PC-9 (cell line): ENCODE data around the gene FMR1NB. TPM values are rescaled to one million over a fixed set of nuclear protein-coding genes. Genes with fewer than 3 reads are reported as not detected.

Source experiments
- BruUV-seq: library from RNA; stranded (reverse); fragments of 400-500 nt; replicated peaks from 2 replicates; lab custom pipeline; 2021; lab: Mats Ljungman, UMichigan
- CTCF ChIA-PET: fragments of 300-600 bp; sonication (Branson Sonifier 250); formaldehyde crosslinking; loops from one replicate; lab custom pipeline; 2022; ENCODE audit warnings: antibody characterized with exemption; lab: Charles Lee
- POLR2A ChIA-PET: fragments of 300-600 bp; sonication (Branson Sonifier 250); formaldehyde crosslinking; loops from one replicate; lab custom pipeline; 2022; ENCODE audit warnings: antibody characterized with exemption; ENCODE audit not compliant: unreplicated experiment; lab: Charles Lee
- DNase-seq, 2 experiments: peaks; one replicate each; pipeline versions ENCODE4 v3.0.0 to v3.0.0-alpha.2; 2015 to 2022; ENCODE audit warnings: mixed read lengths in 1 of 2
- H2AFZ ChIP-seq: fragments of 200-600 bp; sonication (generic); 2 replicates; pipeline ENCODE4 v1.8.1; 2017; ENCODE audit warnings: antibody characterized with exemption
- H3F3A ChIP-seq: fragments of 200-600 bp; sonication (generic); 2 replicates; pipeline ENCODE4 v1.8.1; 2017; ENCODE audit warnings: antibody characterized with exemption, mild to moderate bottlenecking, low read depth; ENCODE audit not compliant: insufficient read depth
- H3K27ac ChIP-seq: fragments of 200-600 bp; sonication (generic); 2 replicates; pipeline ENCODE4 v1.6.1; 2016; ENCODE audit warnings: mixed run types
- H3K27me3 ChIP-seq: fragments of 200-600 bp; sonication (generic); 2 replicates; pipeline ENCODE4 v1.6.1; 2016; ENCODE audit warnings: low read depth, mixed run types; ENCODE audit not compliant: insufficient read depth
- H3K36me3 ChIP-seq: fragments of 200-600 bp; sonication (generic); 2 replicates; pipeline ENCODE4 v1.6.1; 2016; ENCODE audit warnings: low read depth, mixed run types
- H3K4me1 ChIP-seq: fragments of 200-600 bp; sonication (generic); replicated peaks from 2 replicates; pipeline ENCODE4 v1.6.1; 2016; ENCODE audit warnings: mixed run types; ENCODE audit not compliant: insufficient read depth
- H3K4me2 ChIP-seq: fragments of 200-600 bp; sonication (generic); 2 replicates; pipeline ENCODE4 v1.6.1; 2017; ENCODE audit warnings: mixed run types
- H3K4me3 ChIP-seq: fragments of 200-600 bp; sonication (generic); 2 replicates; pipeline ENCODE4 v1.6.1; 2016; ENCODE audit warnings: mixed run types
- H3K79me2 ChIP-seq: fragments of 200-600 bp; sonication (generic); 2 replicates; pipeline ENCODE4 v1.6.1; 2017; ENCODE audit warnings: low read depth, mixed run types
- H3K9me2 ChIP-seq: fragments of 200-600 bp; sonication (generic); 2 replicates; pipeline ENCODE4 v1.8.1; 2017; ENCODE audit warnings: mild to moderate bottlenecking; ENCODE audit not compliant: insufficient read depth
- H3K9me3 ChIP-seq: fragments of 200-600 bp; sonication (generic); 2 replicates; pipeline ENCODE4 v1.8.1; 2016; ENCODE audit warnings: low read depth; ENCODE audit not compliant: insufficient read depth
- H4K20me1 ChIP-seq: fragments of 200-600 bp; sonication (generic); 2 replicates; pipeline ENCODE4 v1.8.1; 2017; ENCODE audit not compliant: insufficient read depth
- EZH2 ChIP-seq: fragments of 200-600 bp; sonication (generic); IDR thresholded peaks from 2 replicates; pipeline ENCODE4 v1.8.0; 2017; ENCODE audit warnings: antibody characterized with exemption, low read depth
- intact Hi-C: fragments of 100-400 bp; cut with micrococcal nuclease; formaldehyde crosslinking; loops from one replicate; pipeline ENCODE4 v1.10.0; 2022; ENCODE audit not compliant: unreplicated experiment
- total RNA-seq: library from RNA; stranded (reverse); gene quantifications from 2 replicates; pipeline ENCODE4 v1.2.3, GENCODE V29; 2021
- TF ChIP-seq, protein P1 (sequence below): fragments of 200-600 bp; sonication (generic); conservative IDR thresholded peaks from 2 replicates; pipeline ENCODE4 v1.6.1; 2017; ENCODE audit warnings: mixed run types, antibody characterized with exemption, mild to moderate bottlenecking, moderate library complexity

FMR1NB gene
- total RNA-seq, 1 experiment from 2014 or later: not detected

DNA sequence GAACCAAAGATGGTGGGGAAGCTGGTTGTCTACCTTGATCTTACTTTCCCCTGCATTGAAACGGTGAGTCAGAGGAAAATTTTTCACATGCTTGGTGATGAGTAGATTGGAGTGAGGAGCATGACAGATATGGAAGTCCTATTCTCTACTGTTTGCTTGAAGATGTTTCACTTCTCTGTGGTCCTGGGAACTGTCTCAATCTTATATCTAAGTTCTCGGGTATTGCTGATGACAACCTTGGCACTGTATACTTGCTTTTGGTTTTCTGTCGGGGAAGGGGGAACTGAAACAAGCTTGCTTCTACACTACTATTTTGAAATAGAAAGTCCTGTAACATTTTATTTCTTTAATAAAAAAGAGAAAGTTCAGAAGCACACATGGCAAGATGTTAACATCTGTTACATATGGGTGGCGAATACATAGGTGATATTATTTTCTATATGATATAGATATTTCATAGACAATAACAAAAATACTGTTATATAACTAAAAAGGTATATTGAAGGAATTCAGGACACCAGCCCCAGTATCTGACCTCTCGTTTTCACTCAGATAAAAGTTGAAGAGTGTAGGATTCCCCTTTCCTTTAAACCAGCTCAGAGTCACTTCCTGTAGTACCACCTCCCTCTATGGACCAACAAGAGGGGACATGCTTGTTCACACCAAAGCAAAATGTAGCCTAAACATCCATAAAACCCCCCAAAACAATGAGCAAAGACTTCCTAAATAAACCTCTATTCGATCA, 88.8 kb downstream of the FMR1NB start:
- Histone ChIP-seq H3K4me2 (no peak overlapping the region), H3K4me3 (no peak overlapping the region), H3K9me2 (no peaks in the 10 kb centered on the region), H3K27ac (no peak overlapping the region), H3K79me2 (no peaks in the 10 kb centered on the region), H3K4me1 (no peaks in the 10 kb centered on the region), H4K20me1 (no peaks in the 10 kb centered on the region), H3K9me3 (no peaks in the 10 kb centered on the region), H3K36me3 (no peaks in the 10 kb centered on the region), H2AFZ (no peak overlapping the region), H3F3A (no peaks in the 10 kb centered on the region), H3K27me3 (peaks cover 24% of the 10 kb centered on the region; the same call in 1 of the 2 replicates)
- POLR2A ChIA-PET: no interaction called here
- no TSS peak for BruUV-seq
- intact Hi-C loops: no loop called here
- no peak for DNase-seq
- CTCF ChIA-PET: interaction anchor here (0.6 kb wide), 1 partner anchor 10 kb away, joined by 4 read pairs; no protein-coding TSS in a partner anchor
- TF ChIP-seq, protein P1, sequence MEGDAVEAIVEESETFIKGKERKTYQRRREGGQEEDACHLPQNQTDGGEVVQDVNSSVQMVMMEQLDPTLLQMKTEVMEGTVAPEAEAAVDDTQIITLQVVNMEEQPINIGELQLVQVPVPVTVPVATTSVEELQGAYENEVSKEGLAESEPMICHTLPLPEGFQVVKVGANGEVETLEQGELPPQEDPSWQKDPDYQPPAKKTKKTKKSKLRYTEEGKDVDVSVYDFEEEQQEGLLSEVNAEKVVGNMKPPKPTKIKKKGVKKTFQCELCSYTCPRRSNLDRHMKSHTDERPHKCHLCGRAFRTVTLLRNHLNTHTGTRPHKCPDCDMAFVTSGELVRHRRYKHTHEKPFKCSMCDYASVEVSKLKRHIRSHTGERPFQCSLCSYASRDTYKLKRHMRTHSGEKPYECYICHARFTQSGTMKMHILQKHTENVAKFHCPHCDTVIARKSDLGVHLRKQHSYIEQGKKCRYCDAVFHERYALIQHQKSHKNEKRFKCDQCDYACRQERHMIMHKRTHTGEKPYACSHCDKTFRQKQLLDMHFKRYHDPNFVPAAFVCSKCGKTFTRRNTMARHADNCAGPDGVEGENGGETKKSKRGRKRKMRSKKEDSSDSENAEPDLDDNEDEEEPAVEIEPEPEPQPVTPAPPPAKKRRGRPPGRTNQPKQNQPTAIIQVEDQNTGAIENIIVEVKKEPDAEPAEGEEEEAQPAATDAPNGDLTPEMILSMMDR: no peak
- no peak for TF ChIP-seq EZH2

GRCh38 chrX:148070504-148070877, 89.4 kb downstream of the FMR1NB start:
- CTCF ChIA-PET: interaction anchor here (0.6 kb wide), 1 partner anchor 10 kb away, joined by 4 read pairs; no protein-coding TSS in a partner anchor
- no peaks in the 10 kb centered on the region for H3K9me2 ChIP-seq

More at GRCh38 chrX:148070504-148070877, 89.4 kb downstream of the FMR1NB start:
- Histone ChIP-seq H3K27ac (no peak overlapping the region), H2AFZ (no peak overlapping the region), H4K20me1 (no peaks in the 10 kb centered on the region), H3F3A (no peaks in the 10 kb centered on the region), H3K27me3 (peaks cover 24% of the 10 kb centered on the region; the same call in 1 of the 2 replicates), H3K4me1 (no peaks in the 10 kb centered on the region), H3K79me2 (no peaks in the 10 kb centered on the region), H3K4me2 (no peak overlapping the region), H3K9me3 (no peaks in the 10 kb centered on the region), H3K36me3 (no peaks in the 10 kb centered on the region), H3K4me3 (no peak overlapping the region)
- TF ChIP-seq, protein P1: no peak
- no peak for TF ChIP-seq EZH2
- POLR2A ChIA-PET: no interaction called here
- BruUV-seq: no TSS peak
- DNase-seq: no peak
- intact Hi-C loops: no loop called here

Other genes with a start within 250 kb of the FMR1NB start
- 99.5 and 99.9 TPM in 2 replicates for gene FMR1, start 69.4 kb upstream of the FMR1NB start, total RNA-seq